Measurements from ENCODE around the gene EFNA2.

DNA sequence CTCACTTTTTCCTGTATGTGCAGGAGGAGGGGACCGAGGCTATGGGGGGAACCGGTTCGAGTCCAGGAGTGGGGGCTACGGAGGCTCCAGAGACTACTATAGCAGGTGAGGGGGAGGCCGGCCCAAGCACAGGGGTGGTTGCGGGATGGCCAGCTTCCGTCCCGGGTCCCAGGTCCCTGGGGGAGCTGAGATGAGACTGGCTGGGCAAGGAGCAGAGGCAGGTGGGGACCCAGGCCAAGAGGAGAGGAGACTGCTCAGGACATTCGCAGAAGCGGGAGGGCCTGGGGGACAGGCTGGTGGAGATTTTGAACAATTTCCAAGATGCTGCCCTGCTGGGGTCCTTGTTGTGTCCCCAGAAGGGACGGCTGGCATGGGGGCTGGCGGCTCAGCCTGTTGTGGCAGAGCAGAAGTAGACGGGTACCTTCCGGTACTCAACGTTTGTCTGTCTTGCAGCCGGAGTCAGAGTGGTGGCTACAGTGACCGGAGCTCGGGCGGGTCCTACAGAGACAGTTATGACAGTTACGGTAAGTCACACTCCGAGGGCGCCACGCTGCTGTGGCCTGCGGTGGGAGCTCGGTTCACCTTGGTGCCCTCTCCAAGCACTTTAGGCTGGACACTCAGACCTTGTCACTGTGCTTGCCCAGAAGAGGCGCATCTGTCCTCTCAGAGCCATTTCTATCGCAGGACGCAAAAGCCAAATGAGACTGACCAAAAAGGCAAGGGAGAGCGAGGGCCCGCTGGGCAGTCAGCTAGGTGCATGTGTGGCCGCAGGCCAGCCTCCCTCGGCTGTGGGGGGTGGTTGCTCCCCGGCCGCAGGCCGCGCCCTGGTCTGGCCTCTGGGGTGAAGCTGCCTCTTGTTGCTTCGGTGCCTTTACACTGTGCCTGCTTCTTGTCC is 13.9 kb upstream of the EFNA2 start:
- TF ChIP-seq, protein P1, sequence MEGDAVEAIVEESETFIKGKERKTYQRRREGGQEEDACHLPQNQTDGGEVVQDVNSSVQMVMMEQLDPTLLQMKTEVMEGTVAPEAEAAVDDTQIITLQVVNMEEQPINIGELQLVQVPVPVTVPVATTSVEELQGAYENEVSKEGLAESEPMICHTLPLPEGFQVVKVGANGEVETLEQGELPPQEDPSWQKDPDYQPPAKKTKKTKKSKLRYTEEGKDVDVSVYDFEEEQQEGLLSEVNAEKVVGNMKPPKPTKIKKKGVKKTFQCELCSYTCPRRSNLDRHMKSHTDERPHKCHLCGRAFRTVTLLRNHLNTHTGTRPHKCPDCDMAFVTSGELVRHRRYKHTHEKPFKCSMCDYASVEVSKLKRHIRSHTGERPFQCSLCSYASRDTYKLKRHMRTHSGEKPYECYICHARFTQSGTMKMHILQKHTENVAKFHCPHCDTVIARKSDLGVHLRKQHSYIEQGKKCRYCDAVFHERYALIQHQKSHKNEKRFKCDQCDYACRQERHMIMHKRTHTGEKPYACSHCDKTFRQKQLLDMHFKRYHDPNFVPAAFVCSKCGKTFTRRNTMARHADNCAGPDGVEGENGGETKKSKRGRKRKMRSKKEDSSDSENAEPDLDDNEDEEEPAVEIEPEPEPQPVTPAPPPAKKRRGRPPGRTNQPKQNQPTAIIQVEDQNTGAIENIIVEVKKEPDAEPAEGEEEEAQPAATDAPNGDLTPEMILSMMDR (IDR thresholded peaks at IDR 0.05; ENCODE audit: low read depth, low read length, poor library complexity, severe bottlenecking) = no peak
- no peak for TF ChIP-seq EZH2phosphoT487 (IDR thresholded peaks at IDR 0.05; ENCODE audit: borderline replicate concordance, low read length)

All from DOHH2 (cell line).